Endothelial cell of umbilical vein (primary cell): ENCODE measurements around the gene GFRA3. TPM values are rescaled to one million over a fixed set of nuclear protein-coding genes. Genes with fewer than 3 reads are reported as not detected.

Experiments used
- BruUV-seq: library from RNA; stranded (reverse); fragments of 400-500 nt; replicated peaks from 2 replicates; lab custom pipeline; 2021; lab: Mats Ljungman, UMichigan
- CTCF ChIA-PET: fragments of 300-600, 350-600 bp; sonication (Branson Sonifier 250); formaldehyde crosslinking; loops from one replicate; lab custom pipeline; 2021; ENCODE audit warnings: antibody characterized with exemption, inconsistent platforms; lab: Charles Lee
- POLR2A ChIA-PET: fragments of 300-600, 350-600 bp; sonication (Branson Sonifier 250); formaldehyde crosslinking; loops from one replicate; lab custom pipeline; 2021; ENCODE audit warnings: antibody characterized with exemption, inconsistent platforms; lab: Charles Lee
- DNase-seq: peaks from one replicate; pipeline ENCODE4 v3.0.0-alpha.2; 2011; ENCODE audit warnings: low read depth, low spot score
- FAIRE-seq: peaks from 2 replicates; lab custom pipeline; 2011; peaks lifted over from hg19 to GRCh38; lab: Jason Lieb, UNC
- H2AFZ ChIP-seq: 2 replicates; pipeline ENCODE4 v1.6.0; 2012; ENCODE audit warnings: low read depth, low read length, control low read depth, inconsistent platforms
- H3K27ac ChIP-seq: 2 replicates; pipeline ENCODE4 v1.5.1; 2011; ENCODE audit warnings: low read depth, mild to moderate bottlenecking, control low read depth, low read length, moderate library complexity; ENCODE audit not compliant: insufficient read depth
- H3K27me3 ChIP-seq, 2 experiments: 2 replicates each; pipeline versions ENCODE4 v1.6.0 to v1.6.1; 2011; ENCODE audit warnings: low read length in 2 of 2, mixed read lengths in 1 of 2; ENCODE audit not compliant: control insufficient read depth in 2 of 2, insufficient read depth in 2 of 2
- H3K36me3 ChIP-seq, 2 experiments: 2 replicates in 1 of 2; 3 replicates in 1 of 2; pipeline ENCODE4 v1.5.1; 2011; ENCODE audit warnings: low read length in 2 of 2, mild to moderate bottlenecking in 1 of 2, moderate library complexity in 1 of 2; ENCODE audit not compliant: control insufficient read depth in 2 of 2, insufficient read depth in 2 of 2; ENCODE audit errors: extremely low read depth in 1 of 2
- H3K4me1 ChIP-seq: 3 replicates; pipeline ENCODE4 v1.5.1; 2011; ENCODE audit warnings: mild to moderate bottlenecking, low read length; ENCODE audit not compliant: control insufficient read depth, insufficient read depth; ENCODE audit errors: extremely low read depth
- H3K4me2 ChIP-seq: 2 replicates; pipeline ENCODE4 v1.6.1; 2011; ENCODE audit warnings: low read length, control low read depth, mixed read lengths; ENCODE audit not compliant: insufficient read depth
- H3K4me3 ChIP-seq, 3 experiments: fragments of 200-600 bp in 1 of 3; sonication (generic), shearing (Covaris generic) in 1 of 3; replicated peaks in 1 of 3; 2 replicates each; pipeline ENCODE4 v1.5.1; 2011 to 2016; ENCODE audit warnings: control low read depth in 3 of 3, low read length in 3 of 3, mild to moderate bottlenecking in 2 of 3, inconsistent platforms in 1 of 3, low read depth in 1 of 3, moderate library complexity in 1 of 3; ENCODE audit not compliant: insufficient read depth in 1 of 3
- H3K79me2 ChIP-seq: 2 replicates; pipeline ENCODE4 v1.6.0; 2012; ENCODE audit warnings: low read length, inconsistent platforms; ENCODE audit not compliant: control insufficient read depth, insufficient read depth
- H3K9ac ChIP-seq: replicated peaks from 2 replicates; pipeline ENCODE3; 2011; ENCODE audit warnings: low read length, control low read depth; ENCODE audit not compliant: insufficient read depth; ENCODE audit errors: extremely low read depth
- H3K9me1 ChIP-seq: replicated peaks from 3 replicates; pipeline ENCODE4 v1.6.0; 2011; ENCODE audit warnings: mild to moderate bottlenecking, low read length; ENCODE audit not compliant: control insufficient read depth, insufficient read depth; ENCODE audit errors: extremely low read depth
- H3K9me3 ChIP-seq: replicated peaks from 2 replicates; pipeline ENCODE4 v1.5.1; 2012; ENCODE audit warnings: low read length, inconsistent platforms; ENCODE audit not compliant: control insufficient read depth, insufficient read depth
- H4K20me1 ChIP-seq: replicated peaks from 2 replicates; pipeline ENCODE3; 2011; ENCODE audit warnings: mild to moderate bottlenecking, low read length; ENCODE audit not compliant: control insufficient read depth, insufficient read depth; ENCODE audit errors: extremely low read depth
- EZH2 ChIP-seq: IDR thresholded peaks from 2 replicates; pipeline ENCODE4 v1.6.1; 2012; ENCODE audit warnings: borderline replicate concordance, low read depth, mild to moderate bottlenecking, moderate library complexity, low read length, inconsistent platforms; ENCODE audit not compliant: severe bottlenecking
- FOS ChIP-seq: IDR thresholded peaks from 2 replicates; pipeline ENCODE4 v1.6.1; 2011; ENCODE audit warnings: mild to moderate bottlenecking, low read length, moderate library complexity, borderline replicate concordance; ENCODE audit not compliant: insufficient read depth
- GATA2 ChIP-seq: IDR thresholded peaks from 2 replicates; pipeline ENCODE4 v1.7.0; 2011; ENCODE audit warnings: low read depth, mild to moderate bottlenecking, moderate library complexity, mixed read lengths, low read length; ENCODE audit not compliant: insufficient read length, insufficient read depth
- JUN ChIP-seq: IDR thresholded peaks from 2 replicates; pipeline ENCODE4 v1.6.1; 2011; ENCODE audit warnings: borderline replicate concordance, low read depth; ENCODE audit not compliant: insufficient read length, insufficient read depth
- MAX ChIP-seq: IDR thresholded peaks from 2 replicates; pipeline ENCODE4 v1.6.1; 2011; ENCODE audit not compliant: insufficient read depth, insufficient read length
- MYC ChIP-seq: IDR thresholded peaks from one replicate; pipeline ENCODE4 v1.6.1; 2011; ENCODE audit warnings: mild to moderate bottlenecking, low read depth, low read length
- POLR2A ChIP-seq: IDR thresholded peaks from 2 replicates; pipeline ENCODE4 v1.6.1; 2012; ENCODE audit warnings: low read depth, mild to moderate bottlenecking, control low read depth, low read length
- dilution Hi-C: fragments of 300-500 bp; cut with MboI; formaldehyde crosslinking; loops from one replicate; pipeline ENCODE4 v1.15.0; 2019; ENCODE audit warnings: low sequenced_read_pairs; ENCODE audit not compliant: extremely low pct_ligation_motif_present
- intact Hi-C: fragments of 100-400 bp; cut with micrococcal nuclease; formaldehyde crosslinking; loops from one replicate; pipeline ENCODE4 v1.10.0; 2022
- polyA plus RNA-seq, 4 experiments: library from polyadenylated mRNA; depleted of rRNA in 3 of 4; stranded (reverse) in 3 of 4; unstranded in 1 of 4; fragments of >200 nt; gene quantifications; 2 replicates each; pipeline versions ENCODE4 v1.2.1 to v1.2.3, GENCODE V29; 2011 to 2012; ENCODE audit warnings: missing spikeins in 1 of 4
- total RNA-seq: library from RNA; stranded (reverse); gene quantifications from 2 replicates; pipeline ENCODE4 v1.2.3, GENCODE V29; 2021
- TF ChIP-seq, protein P1 (sequence below), 2 donors: IDR thresholded peaks; 1 replicate in 1 of 2; 2 replicates in 1 of 2; pipeline ENCODE4 v1.5.1; 2011; ENCODE audit warnings: low read length in 2 of 2, mild to moderate bottlenecking in 2 of 2, moderate library complexity in 2 of 2, control low read depth in 1 of 2, inconsistent platforms in 1 of 2, low read depth in 1 of 2; ENCODE audit not compliant: insufficient read depth in 1 of 2; ENCODE audit errors: extremely low read depth in 1 of 2

Gene GFRA3
- total and polyA plus RNA-seq, 2 donors (not counting 3 experiments of a cell fraction or from before 2014, with no cell fraction given): 0.10 TPM; not detected in 1

DNA sequence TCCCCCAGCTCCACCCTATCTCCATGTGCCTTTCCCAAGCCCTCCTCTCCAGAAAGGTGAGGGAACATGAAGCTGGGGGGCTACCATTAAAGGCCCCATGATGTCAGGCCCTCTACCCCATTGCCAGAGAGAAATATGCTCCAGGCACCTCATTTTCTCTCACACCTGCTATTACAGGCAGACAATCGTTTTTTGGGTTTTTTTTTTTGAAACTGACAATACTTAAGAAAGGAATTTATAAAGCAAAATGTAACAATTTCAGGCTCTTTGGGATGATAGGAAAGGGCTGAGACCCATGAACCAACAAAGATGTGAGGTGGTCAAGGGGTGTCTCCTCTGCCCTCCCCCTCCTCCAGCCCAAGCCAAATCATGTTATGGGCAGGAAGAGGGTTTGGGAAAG lies 1.5 kb upstream of the GFRA3 start:
- dilution Hi-C loops: no loop called here
- no TSS peak for BruUV-seq
- FAIRE-seq: no peak
- intact Hi-C loops: no loop called here
- H3K9me3 ChIP-seq: no peaks in the 10 kb centered on the region
- no peak overlapping the region for H3K9ac ChIP-seq
- H3K9me1 ChIP-seq: no peaks in the 10 kb centered on the region
- H3K4me1 ChIP-seq: no peaks in the 10 kb centered on the region
- H3K27ac ChIP-seq: no peak overlapping the region
- H3K4me3 ChIP-seq: no peak overlapping the region
- no peaks in the 10 kb centered on the region for H4K20me1 ChIP-seq
- H3K79me2 ChIP-seq: no peaks in the 10 kb centered on the region
- no peak for DNase-seq
- POLR2A ChIA-PET: no interaction called here
- no peaks in the 10 kb centered on the region for H3K36me3 ChIP-seq
- peaks cover 0 to 4% of the 10 kb centered on the region in 2 experiments for H3K27me3 ChIP-seq
- TF ChIP-seq EZH2: no peak
- TF ChIP-seq POLR2A: no peak
- no peak for TF ChIP-seq GATA2
- TF ChIP-seq MAX: no peak
- no peak for TF ChIP-seq JUN
- no peak for TF ChIP-seq FOS
- TF ChIP-seq MYC: no peak
- H3K4me2 ChIP-seq: no peak overlapping the region
- no peak overlapping the region for H2AFZ ChIP-seq
- CTCF ChIA-PET: interaction anchor here (1.7 to 1.8 kb wide), 2 partner anchors 12 to 53 kb away, joined by 5 to 6 read pairs; no protein-coding TSS in a partner anchor

DNA sequence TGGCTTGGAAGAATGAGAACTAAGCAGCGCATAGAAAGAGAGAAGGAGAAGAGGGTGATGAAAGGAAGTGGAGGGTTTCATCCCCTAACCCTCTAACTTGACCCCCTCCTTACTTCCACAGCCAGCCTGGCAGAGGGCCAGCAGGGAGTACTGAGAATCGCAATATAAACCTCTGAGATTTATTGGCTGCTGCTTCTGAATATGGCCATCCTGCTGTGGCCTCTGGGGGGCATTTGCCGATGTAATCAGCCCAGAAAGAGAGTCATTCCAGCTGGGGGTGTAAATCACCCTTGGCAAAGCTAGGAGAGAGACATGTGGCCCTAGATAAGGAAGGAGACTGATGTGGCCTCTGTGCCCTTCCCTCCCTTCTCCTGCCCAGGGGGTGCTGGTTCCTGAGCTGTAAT lies 960 bp upstream of the GFRA3 start:
- no TSS peak for BruUV-seq
- POLR2A ChIA-PET: no interaction called here
- DNase-seq (no peak), FAIRE-seq (no peak)
- intact Hi-C loops (no loop called here), dilution Hi-C loops (no loop called here)
- Histone ChIP-seq H3K9me1 (no peaks in the 10 kb centered on the region), H4K20me1 (no peaks in the 10 kb centered on the region), H3K9me3 (no peaks in the 10 kb centered on the region), H3K27me3 (peaks cover 0 to 4% of the 10 kb centered on the region in 2 experiments), H3K27ac (no peak overlapping the region), H3K4me2 (no peak overlapping the region), H3K9ac (no peak overlapping the region), H3K79me2 (no peaks in the 10 kb centered on the region), H2AFZ (no peak overlapping the region), H3K4me1 (no peaks in the 10 kb centered on the region), H3K36me3 (no peaks in the 10 kb centered on the region), H3K4me3 (no peak overlapping the region)
- CTCF ChIA-PET: interaction anchor here (1.7 to 1.8 kb wide), 2 partner anchors 52 to 53 kb away, joined by 3 to 6 read pairs; no protein-coding TSS in a partner anchor
- no peak for TF ChIP-seq MAX
- TF ChIP-seq, protein P1, sequence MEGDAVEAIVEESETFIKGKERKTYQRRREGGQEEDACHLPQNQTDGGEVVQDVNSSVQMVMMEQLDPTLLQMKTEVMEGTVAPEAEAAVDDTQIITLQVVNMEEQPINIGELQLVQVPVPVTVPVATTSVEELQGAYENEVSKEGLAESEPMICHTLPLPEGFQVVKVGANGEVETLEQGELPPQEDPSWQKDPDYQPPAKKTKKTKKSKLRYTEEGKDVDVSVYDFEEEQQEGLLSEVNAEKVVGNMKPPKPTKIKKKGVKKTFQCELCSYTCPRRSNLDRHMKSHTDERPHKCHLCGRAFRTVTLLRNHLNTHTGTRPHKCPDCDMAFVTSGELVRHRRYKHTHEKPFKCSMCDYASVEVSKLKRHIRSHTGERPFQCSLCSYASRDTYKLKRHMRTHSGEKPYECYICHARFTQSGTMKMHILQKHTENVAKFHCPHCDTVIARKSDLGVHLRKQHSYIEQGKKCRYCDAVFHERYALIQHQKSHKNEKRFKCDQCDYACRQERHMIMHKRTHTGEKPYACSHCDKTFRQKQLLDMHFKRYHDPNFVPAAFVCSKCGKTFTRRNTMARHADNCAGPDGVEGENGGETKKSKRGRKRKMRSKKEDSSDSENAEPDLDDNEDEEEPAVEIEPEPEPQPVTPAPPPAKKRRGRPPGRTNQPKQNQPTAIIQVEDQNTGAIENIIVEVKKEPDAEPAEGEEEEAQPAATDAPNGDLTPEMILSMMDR (IDR thresholded peaks at IDR 0.05; ENCODE audit: extremely low read depth in 1 of 2, insufficient read depth in 1 of 2, low read depth in 1 of 2, low read length in 2 of 2): no peak
- TF ChIP-seq FOS: no peak
